ENCODE results near the gene HELZ2.

The HELZ2 gene

DNA sequence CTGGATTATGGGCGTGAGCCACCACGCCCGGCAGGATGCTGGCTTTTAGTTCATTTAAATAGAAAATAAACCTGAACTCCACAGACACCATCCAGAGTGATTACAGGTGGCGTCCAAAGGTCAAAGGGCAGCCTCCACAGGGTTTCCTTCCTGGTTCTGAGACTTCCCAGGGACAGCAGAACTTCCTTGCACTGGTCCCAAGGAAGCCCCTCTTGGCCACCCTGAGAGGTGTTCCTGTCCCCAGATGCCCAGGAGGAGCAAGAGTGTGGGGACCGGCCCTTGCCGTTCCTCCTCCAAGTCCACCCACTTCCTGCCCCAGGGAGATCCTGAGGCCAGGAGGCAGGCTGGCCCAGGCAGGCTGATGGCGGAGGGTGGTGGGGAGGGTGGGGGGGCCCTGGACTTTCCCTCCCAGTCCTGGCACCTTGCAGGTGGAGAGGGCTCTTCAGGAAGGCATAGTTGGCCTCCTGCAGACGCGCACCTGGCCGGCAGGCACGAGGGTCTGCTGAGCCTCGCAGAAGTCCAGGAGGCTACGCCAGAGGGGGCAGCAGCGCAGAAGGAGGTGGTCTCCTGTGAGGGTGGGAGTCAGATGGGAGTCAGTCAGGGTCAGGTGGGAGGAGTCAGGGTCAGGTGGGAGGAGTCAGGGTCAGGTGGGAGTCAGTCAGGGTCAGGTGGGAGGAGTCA, 15.1 kb downstream of the HELZ2 start:
- TF ChIP-seq, protein P1, sequence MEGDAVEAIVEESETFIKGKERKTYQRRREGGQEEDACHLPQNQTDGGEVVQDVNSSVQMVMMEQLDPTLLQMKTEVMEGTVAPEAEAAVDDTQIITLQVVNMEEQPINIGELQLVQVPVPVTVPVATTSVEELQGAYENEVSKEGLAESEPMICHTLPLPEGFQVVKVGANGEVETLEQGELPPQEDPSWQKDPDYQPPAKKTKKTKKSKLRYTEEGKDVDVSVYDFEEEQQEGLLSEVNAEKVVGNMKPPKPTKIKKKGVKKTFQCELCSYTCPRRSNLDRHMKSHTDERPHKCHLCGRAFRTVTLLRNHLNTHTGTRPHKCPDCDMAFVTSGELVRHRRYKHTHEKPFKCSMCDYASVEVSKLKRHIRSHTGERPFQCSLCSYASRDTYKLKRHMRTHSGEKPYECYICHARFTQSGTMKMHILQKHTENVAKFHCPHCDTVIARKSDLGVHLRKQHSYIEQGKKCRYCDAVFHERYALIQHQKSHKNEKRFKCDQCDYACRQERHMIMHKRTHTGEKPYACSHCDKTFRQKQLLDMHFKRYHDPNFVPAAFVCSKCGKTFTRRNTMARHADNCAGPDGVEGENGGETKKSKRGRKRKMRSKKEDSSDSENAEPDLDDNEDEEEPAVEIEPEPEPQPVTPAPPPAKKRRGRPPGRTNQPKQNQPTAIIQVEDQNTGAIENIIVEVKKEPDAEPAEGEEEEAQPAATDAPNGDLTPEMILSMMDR (IDR thresholded peaks at IDR 0.05; ENCODE audit: extremely low read depth, missing control alignments), result no peak

DNA sequence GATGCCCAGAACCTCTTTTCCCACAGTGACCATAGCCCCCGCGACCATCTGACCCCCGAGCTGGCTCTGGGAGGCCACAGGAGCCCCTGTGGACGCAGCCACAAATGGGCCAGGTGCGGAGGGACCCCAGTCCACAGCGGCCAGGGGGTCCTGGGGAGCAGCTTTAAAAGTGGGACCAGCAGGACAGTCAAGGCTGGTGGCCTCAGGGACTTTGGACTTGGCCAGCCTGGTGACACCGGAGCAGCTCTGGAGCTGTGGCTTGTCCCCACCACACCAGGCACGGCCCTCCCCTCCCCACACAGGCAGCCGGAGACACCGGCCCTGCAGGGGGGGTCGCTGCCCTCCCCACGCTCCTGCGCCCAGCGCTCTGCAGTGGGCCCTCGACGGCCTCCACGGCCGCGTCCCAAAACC, 16.6 kb downstream of the HELZ2 start:
- no peak for DNase-seq (ENCODE audit: low spot score)
- TF ChIP-seq, protein P1 (IDR thresholded peaks at IDR 0.05; ENCODE audit: extremely low read depth, missing control alignments), result no peak

More for the DNA sequence above, 15.1 kb downstream of the HELZ2 start:
- no peak for DNase-seq (ENCODE audit: low spot score)

DNA sequence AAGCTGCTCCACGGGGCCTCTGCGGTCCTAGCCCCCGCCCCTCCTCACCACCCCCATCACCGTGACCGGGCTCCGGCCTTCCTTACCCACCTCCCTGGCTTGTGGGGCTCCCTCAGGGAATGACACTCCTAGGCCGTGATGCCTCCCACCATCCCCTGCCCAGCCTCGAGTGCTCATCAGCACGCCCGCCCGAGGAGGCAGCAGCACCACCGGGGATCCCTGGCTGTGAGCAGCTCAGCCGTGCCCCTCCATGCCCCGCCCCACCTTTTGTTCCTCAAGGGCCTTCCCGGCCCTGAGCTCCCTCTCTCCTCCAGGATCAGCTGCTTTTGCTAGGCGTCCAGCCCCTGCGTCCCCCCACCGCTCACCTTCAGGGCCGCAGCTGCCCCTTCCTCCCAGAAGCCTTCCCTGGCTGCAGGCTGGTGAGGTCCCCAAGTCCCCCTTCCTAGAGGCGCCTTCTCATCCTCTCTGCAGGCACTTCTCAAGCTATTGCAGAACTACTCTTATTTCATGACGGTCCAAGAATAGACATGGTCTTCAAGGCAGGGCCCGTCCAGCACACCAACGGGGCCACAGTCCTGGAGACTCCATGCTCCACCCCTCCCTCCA, 17.1 kb downstream of the HELZ2 start:
- no peak for DNase-seq (ENCODE audit: low spot score)
- TF ChIP-seq, protein P1 (IDR thresholded peaks at IDR 0.05; ENCODE audit: extremely low read depth, missing control alignments), result no peak

DNA sequence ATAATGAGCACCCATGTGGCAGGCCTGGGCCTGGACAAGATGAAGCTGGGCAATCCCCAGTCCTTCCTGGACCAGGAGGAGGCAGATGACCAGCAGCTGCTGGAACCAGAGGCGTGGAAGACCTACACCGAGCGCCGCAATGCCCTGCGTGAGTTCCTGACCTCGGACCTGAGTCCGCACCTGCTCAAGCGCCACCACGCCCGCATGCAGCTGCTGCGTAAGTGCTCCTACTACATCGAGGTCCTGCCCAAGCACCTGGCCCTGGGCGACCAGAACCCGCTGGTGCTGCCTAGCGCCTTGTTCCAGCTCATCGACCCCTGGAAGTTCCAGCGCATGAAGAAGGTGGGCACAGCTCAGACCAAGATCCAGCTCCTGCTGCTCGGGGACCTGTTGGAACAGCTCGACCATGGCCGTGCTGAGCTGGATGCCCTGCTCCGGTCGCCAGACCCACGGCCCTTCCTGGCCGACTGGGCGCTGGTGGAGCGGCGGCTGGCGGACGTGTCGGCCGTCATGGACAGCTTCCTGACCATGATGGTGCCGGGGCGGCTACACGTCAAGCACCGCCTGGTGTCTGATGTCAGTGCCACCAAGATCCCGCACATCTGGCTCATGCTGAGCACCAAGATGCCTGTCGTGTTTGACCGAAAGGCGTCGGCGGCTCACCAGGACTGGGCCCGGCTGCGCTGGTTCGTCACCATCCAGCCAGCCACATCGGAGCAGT, 18.2 kb downstream of the HELZ2 start:
- DNase-seq (ENCODE audit: low spot score), result no peak
- TF ChIP-seq, protein P1 (IDR thresholded peaks at IDR 0.05; ENCODE audit: extremely low read depth, missing control alignments), result no peak

DNA sequence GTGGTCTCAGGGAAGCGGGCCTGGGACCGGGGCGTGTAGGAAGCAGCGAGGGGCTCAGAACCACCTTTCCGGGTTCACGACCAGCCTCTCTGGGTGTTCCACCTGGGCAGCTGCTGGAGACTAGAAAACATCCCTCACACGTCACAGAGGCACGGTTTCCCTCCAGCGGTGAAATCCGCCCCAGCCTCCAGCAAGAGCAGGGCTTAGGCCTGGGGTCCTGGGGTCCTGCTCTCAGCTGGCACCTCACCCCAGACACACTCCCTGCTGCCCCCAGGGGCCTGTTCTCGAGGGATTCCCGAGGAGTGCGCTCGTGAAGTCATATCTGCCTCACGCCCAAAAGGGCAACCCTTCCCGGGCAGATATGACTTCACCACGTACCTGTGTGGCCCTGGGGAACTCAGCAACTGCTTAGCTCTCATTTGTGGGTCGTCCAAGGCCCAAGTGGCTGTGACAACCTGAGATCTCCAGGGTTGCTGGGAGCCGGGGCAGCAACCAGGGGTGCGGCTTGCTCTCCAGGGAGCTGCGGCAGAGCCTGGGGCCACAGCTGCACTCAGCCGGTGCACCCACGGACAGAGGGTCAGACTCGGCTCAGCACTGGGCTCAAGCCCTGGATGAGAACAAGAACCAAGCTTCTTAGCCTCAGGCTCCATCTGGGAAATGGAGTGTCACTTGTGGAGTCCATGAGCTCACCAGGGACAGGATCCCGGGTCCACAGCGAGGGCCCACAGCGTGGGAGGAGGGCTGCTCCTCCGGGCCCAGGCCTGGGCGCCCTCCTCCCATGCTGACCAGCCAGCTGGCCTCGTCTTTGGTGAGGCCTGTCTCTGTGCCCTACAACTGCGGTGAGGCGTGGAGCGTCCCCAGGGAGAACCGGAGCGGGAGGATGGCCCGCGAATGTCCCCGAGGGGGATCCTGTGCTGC, 19.4 kb downstream of the HELZ2 start:
- DNase-seq (ENCODE audit: low spot score), result no peak
- TF ChIP-seq, protein P1 (IDR thresholded peaks at IDR 0.05; ENCODE audit: extremely low read depth, missing control alignments), result no peak

DNA sequence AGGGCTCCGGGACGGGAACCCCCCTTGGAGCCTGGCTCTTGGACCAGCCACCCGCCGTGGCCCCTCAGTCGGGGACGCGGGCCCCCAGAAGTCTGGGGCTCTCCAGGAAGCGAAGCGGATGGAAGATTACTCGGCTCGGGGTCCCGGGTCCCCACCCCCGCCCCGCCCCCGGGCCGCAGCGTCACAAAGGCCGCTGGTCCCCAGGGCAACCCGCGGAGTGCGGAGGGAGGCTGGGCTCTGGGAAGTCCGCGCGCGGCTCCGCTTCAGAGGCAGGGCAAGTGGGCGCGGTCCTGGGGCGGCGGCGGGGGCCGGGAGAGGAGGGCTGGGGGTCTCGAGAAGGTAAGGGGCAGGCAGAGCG, 20.1 kb downstream of the HELZ2 start, which contains the start of gene FNDC11:
Gene FNDC11, plus strand, starts transcription at position 227 of the 358 bp plus-strand sequence. CDS start 1,505 bp downstream, outside the sequence.
- TF ChIP-seq, protein P1 (IDR thresholded peaks at IDR 0.05; ENCODE audit: extremely low read depth, missing control alignments), result no peak
- DNase-seq (ENCODE audit: low spot score), result peak; percentile 74
